NCI-H1105 treated with DMSO at 0.1 percent for 48 hours (cell line): ENCODE results near the gene OR4D9.
"Not testable (repeated sequence)": the region's sequence is repeated elsewhere in the genome, so short reads cannot be mapped to it uniquely, and the experiment has no call there.

Source experiments
- DNase-seq: peaks from one replicate; lab custom pipeline; 2025; lab: John Stamatoyannopoulos, UW

The OR4D9 gene

DNA sequence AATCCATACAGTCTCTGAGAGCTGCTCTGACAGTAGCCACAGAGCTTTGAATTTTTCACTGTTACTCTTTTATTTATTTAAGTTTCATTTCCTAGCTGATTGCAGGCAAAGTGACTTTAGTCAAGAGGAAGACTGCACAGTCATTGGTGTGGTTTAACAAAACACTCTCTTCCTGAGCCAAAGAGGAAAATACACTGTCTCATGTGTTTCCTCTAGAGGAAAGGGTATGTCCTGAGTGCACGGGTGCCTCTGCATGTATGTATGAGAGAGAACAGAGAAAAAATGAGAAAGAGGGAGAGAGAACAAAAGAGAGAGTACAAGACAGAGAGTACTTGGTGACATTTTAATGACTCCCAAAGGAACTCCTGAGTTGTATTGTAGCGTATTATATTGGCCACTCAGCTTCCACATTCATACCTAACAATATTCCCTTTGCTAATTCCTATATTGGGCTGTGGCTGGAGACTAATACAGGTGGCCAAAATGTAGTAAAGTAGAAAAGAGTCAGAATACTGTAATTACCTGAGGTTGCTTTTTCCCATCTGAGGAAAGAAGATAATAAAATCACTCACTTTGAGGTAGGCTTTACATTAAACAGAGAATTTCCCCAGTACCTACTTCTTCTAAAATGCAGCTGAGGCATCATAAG is at the start of gene OR4D9:
Gene OR4D9, plus strand, starts transcription at position 599 of the 649 bp plus-strand sequence. CDS start 3,374 bp downstream, outside the sequence.
- no peak for DNase-seq

GRCh38 chr11:59463190-59463641 is 48.1 kb upstream of the OR4D9 start:
- DNase-seq = no peak

- DNase-seq = no peak
These were observed 38.3 kb upstream of the OR4D9 start, which contains the start of gene OR4D10 for GRCh38 chr11:59473015-59473414. Gene OR4D10, plus strand, starts transcription at chr11:59473315. Its CDS starts 4,115 bp downstream, at chr11:59477430.

DNA sequence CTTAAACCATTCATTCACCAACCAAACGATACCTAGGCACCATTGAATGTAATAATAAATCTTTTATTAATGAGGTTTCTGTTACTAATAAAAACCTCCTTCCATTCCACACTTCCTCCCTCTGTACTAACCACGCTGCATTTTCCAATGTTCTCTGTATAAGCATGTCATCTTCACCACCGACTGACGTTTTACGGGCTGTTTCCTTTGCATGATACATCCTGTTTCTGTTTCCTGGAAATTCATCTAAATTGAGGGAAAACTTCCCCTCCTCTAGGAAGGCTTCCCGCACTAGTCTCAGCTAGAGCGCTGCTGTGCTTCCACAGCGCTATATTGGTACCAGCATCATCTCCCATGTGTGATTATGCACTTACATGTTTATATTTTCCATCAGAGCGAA is 36.2 kb upstream of the OR4D9 start:
- no peak for DNase-seq

- no peak for DNase-seq
These were observed 31.4 kb upstream of the OR4D9 start for GRCh38 chr11:59479906-59480305.

DNA sequence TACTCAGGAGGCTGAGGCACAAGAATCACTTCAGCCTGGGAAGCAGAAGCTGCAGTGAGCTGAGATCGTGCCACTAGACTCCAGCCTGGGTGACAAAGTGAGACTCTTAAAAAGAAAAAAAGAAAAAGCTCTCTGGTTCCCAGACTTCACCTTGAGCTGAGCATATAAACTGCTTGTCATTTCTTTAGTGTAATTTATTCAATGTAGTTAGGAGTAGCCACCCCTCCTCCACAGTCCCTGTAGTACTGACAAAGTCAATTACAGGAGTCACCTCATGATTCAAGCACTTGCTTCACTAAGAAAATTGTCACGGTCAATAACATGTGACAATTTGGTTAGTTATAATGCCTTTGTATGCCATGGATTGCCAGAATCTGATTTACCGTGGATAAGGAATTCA is 31.0 kb upstream of the OR4D9 start:
- no peak for DNase-seq

GRCh38 chr11:59501931-59502330 is 9.4 kb upstream of the OR4D9 start:
- DNase-seq = no peak

DNA sequence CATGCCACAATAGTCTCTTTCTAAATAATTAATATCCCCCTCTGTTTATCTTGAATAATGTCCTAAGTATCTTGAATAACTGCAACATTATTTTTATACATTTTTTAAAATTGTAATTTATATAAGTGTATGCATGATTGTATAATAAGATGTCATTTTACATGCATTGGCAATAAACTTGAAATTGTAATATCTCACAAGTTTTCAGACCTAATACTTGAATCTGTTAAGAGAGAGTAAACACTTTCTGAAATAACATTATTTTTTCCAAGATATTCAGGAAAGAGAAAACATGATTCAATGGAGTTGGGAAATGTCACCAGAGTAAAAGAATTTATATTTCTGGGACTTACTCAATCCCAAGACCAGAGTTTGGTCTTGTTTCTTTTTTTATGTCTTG is 8.1 kb upstream of the OR4D9 start, which contains the start of gene OR4D11:
Gene OR4D11, plus strand, starts transcription at position 301 of the 400 bp plus-strand sequence. Its CDS starts 0 bp downstream, at position 301.
- DNase-seq = no peak

DNA sequence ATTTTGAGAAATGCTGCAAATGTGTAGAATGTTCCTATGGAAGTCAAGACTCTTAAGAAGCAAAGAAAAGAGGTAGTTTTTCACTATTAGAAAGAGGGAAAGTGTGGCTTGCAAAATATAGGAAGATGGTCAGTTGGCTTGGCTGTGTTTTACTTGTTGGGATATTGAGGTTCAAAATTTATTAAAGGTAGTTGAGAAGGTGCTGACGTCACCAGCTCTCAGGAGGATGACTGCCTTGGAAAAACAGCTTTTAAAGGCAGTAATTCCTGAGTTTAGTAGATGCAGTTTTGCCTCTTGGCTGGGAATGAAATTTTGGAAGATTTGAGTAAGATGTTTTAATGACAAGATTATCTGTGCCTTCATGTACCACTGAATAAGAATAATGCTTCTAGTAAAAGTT is 336 bp downstream of the OR4D9 start:
- no peak for DNase-seq

- DNase-seq = not testable (repeated sequence)
These were observed 8.8 kb downstream of the OR4D9 start for GRCh38 chr11:59520139-59520538.

DNA sequence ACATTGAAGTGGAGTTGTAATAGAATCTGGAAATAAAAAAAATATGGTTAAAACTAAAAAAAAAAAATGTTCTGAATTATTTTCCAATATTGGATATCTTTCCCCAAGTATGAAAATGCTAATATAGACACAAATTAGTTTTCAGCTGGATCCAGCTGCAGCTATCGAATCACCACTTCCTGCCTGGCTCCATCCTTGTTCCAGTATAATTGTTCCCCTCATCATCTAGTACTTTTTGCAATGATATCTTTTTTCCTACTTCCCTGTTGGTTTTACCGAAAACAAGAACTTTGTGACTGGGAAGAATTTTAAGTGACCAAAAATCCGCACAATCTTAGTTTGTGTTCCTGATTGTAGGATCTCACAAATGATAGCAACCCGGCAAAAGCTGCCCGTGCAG is 9.4 kb downstream of the OR4D9 start:
- no peak for DNase-seq

- DNase-seq = no peak
These were observed 12.2 kb downstream of the OR4D9 start for GRCh38 chr11:59523541-59523940.

DNA sequence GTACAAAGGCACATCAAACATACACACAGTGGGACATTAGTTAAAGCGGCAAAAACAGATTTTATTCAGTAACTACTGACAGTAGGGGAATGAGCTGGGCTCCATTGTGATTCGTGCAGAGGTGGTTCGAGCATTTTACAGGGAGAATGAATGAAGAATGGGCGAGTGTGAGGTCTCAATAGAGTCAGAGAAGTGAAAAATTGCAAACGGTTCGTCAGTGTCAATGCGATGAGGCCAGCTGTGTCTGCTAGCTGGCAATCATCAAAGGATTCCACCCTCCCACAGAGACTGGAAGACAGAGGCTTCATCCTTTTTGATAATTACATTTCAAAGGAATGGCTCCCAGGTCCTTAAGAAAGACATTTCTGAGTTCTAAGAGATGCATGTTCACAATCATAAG is 17.4 kb downstream of the OR4D9 start:
- no peak for DNase-seq

GRCh38 chr11:59532620-59533019 is 21.3 kb downstream of the OR4D9 start:
- no peak for DNase-seq

DNA sequence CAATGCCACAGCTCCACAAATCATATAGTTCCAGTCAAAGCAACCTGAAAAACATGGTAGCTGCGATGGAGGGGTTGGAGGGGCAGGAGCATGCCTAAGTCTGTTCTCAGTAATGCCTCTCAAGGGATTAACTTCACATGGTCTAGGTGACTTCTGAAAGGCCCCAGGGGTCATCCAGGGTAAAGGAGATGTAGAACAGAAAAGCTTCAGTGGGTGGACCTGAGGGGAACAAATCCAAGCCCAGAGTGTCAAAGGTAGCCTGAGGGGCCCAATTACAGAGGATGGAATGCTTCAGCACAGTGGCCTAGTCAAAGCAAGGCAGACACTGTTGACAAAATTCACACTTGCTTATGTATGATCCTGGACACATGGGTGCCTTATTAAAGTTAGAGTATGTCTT is 23.3 kb downstream of the OR4D9 start:
- DNase-seq = no peak

- DNase-seq = no peak
These were observed 30.9 kb downstream of the OR4D9 start for GRCh38 chr11:59542142-59542810.

- DNase-seq = not testable (repeated sequence)
These were observed 32.4 kb downstream of the OR4D9 start for GRCh38 chr11:59543713-59544112.

GRCh38 chr11:59544869-59545178 is 33.5 kb downstream of the OR4D9 start:
- DNase-seq = no peak

DNA sequence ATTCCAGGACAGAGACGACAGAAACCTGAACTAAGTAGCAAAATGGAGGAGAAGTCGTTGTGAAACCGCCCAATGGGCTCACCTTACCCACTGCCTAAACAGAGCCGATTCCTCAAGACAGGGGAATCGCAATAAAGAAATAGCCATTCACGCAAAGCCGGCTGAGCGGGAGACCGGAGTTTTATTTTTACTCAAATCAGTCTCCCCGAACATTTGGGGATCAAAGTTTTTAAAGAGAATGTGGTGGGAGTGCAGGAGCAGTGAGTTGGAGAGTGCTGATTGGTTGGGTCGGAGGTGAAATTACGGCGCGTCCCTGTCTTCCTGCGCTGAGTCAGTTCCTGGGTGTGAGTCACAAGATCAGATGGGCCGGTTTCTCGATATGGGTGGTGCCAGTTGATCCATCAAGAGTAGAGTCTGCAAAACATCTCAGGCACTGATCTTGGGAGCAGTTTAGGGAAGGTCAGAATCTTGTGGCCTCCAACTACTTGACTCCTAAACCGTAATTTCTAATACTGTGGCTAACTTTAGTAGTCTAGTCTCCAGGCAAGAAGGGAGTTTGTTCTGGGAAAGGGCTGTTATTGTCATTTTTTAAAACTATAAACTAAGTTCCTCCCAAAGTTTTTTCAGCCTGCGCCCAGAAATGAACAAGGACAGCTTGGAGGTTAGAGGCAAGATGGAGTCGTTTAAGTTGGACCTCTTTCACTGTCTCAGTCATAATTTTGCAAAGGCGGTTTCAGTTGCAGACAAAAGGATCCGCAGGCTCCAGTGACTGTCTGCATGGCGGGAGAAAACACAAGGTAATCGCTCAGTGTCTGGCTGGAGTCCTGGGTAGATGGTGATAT is 34.1 kb downstream of the OR4D9 start:
- DNase-seq = no peak

DNA sequence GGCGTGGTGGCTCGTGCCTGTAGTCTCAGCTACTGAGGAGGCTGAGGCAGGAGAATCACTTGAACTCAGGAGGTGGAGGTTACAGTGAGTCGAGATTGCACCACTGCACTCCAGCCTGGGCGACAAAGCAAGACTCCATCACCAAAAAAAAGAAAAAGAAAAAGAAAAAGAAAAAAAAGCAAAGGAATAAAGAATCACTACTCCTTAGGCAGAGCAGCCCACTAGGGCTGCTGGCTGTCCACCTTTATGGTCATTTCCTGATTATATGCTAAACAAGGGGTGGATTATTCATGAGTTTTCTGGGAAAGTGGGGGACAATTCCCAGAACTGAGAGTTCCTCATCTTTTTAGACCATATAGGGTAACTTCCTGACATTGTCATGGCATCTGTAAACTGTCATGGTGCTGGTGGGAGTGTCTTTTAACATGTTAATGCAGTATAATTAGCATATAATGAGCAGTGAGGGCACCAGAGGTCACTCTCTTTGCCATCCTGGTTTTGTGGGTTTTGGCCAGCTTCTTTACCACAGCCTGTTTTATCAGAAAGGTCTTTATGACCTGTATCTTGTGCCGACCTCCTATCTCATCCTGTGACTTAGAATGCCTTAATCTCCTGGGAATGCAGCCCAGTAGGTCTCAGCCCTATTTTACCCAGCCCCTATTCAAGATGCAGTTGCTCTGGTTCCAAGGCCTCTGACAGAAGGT is 36.4 kb downstream of the OR4D9 start:
- DNase-seq = not testable (repeated sequence)

- no peak for DNase-seq
These were observed 36.9 kb downstream of the OR4D9 start for GRCh38 chr11:59548309-59548656.

DNA sequence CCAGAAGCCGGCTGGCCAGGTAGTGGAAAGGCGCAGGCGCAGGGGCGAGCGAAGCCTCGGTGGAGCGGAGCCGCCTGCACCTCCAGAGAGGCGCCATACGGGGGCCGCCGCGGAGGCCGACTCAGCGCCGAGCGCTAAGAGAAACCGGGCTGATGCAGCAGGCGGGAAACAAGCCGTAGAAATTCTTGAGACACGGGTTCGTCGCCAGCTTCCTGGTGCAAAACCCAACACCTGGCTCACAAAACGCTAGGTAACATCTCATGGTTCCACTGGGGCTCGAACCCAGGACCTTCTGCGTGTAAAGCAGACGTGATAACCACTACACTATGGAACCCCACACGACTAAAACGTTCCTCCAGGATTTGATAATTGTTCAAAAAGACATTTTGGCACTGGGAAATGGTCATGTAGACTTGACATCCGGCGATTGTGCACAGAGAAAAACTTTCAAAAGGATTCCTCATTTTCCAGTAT is 39.1 kb downstream of the OR4D9 start:
- peak; percentile 91 for DNase-seq
